Ovary (tissue), 3 donors: ENCODE results near the gene STAT5B.

Experiments
- POLR2A ChIP-seq: fragments of 450-650 bp; IDR thresholded peaks from one replicate; pipeline ENCODE4 v1.6.1; 2017; ENCODE audit warnings: antibody characterized with exemption, mild to moderate bottlenecking, moderate library complexity
- TF ChIP-seq, protein P1 (sequence below), 3 donors: fragments of 450-650 bp in 2 of 3; fragments of 200-600 bp in 1 of 3; IDR thresholded peaks; one replicate each; pipeline versions ENCODE4 v1.5.1 to v1.8.0; 2016 to 2022; ENCODE audit warnings: antibody characterized with exemption in 3 of 3, mild to moderate bottlenecking in 1 of 3
- donor health status: DM: no; HTN: no; CAD: no.

DNA sequence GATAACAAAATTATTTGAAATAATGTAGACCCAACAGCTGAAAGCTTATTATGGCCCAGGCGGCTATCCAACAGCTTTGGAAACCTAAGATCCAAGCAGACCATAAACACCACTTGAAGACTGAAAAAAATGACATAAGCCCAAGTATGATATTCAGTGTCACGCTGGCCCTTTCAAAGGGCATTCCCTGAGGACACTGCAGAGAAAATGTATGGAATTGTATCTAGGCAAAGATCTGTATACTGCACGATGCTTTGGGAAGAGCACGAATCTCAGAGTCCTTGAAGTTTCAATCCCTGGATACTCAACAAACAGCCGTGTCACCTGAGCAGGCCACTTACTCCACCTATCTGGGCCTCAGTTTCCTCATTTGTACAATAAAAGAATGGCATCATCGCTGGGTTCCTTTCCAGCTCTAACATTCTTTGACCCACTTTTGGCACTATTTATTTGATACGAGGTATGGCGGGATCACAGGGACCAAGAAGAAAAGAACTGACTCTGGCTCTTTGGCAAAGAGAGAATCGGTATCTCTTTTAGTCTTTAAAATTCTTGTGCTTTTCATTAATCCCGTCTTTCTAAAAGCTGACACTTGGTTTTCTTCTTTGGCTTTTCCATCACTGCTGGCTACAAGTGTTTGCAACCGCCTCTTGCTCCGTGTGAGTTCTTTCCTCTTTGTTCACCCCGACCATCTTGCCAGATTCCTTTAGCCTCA is 1.2 kb downstream of the STAT5B start:
- TF ChIP-seq, protein P1, sequence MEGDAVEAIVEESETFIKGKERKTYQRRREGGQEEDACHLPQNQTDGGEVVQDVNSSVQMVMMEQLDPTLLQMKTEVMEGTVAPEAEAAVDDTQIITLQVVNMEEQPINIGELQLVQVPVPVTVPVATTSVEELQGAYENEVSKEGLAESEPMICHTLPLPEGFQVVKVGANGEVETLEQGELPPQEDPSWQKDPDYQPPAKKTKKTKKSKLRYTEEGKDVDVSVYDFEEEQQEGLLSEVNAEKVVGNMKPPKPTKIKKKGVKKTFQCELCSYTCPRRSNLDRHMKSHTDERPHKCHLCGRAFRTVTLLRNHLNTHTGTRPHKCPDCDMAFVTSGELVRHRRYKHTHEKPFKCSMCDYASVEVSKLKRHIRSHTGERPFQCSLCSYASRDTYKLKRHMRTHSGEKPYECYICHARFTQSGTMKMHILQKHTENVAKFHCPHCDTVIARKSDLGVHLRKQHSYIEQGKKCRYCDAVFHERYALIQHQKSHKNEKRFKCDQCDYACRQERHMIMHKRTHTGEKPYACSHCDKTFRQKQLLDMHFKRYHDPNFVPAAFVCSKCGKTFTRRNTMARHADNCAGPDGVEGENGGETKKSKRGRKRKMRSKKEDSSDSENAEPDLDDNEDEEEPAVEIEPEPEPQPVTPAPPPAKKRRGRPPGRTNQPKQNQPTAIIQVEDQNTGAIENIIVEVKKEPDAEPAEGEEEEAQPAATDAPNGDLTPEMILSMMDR (IDR thresholded peaks at IDR 0.05): no peak
- no peak for TF ChIP-seq POLR2A
